Measurements from ENCODE around the gene HES3.
A peak's percentile ranks its signal among the peaks of the same experiment; 100 is the strongest.

HES3 gene

GRCh38 chr1:6245869-6246496 is 2.0 kb downstream of the HES3 start:
- DNase-seq (ENCODE audit: low spot score): peak; percentile 27

DNA sequence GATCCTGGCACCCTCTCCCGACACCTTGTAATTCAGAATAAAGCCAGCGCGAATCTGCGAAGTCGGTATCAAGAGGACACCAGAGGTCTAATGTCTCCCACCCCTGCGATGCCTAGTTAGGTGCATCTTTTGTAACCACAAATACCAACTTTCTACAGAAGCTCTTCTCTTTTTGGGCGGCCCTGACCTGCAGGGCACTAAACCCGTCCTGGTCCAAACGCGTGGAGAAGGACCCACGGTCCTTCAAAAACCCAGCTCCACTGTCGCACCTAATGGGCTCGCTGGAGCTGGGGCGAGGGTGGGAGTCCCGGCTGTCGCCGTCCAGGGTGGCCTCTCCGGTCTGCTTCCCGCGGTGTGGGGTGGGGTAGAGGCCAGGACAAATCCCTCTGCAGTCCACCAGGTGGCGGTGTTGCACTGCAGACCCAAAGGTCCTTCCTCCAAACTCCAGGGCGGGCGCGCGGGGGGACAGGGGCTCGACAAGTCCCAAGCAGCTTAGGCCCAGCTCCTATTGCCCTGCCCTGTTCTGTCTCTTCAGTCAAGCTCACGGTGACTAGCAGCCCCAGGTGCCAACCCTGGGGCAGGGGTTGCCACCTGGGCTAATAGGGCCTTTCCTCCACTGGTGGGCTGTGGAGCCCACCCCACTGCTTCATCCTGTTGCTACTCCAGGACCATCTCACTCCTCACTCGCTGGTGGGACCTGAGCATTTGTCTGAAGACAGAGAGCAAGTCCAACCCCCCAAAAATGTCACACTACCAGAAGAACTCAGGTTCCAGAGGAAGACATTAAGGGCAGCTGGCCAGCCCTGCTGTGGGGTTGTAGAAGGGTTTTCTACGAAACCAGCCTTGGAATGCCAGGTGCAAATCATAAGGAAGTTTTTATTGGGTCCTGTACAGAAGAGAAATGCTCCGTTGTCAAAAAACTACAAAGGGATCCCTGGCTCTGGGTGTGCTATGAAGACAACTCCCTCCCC is 2.8 kb downstream of the HES3 start:
- DNase-seq (ENCODE audit: low spot score): peak; percentile 73

GRCh38 chr1:6247651-6248050 is 3.7 kb downstream of the HES3 start:
- DNase-seq (ENCODE audit: low spot score): no peak

GRCh38 chr1:6248161-6248776 is 4.3 kb downstream of the HES3 start:
- DNase-seq (ENCODE audit: low spot score): no peak

- no peak for DNase-seq (ENCODE audit: low spot score)
These were observed 5.2 kb downstream of the HES3 start for GRCh38 chr1:6248932-6249738.

DNA sequence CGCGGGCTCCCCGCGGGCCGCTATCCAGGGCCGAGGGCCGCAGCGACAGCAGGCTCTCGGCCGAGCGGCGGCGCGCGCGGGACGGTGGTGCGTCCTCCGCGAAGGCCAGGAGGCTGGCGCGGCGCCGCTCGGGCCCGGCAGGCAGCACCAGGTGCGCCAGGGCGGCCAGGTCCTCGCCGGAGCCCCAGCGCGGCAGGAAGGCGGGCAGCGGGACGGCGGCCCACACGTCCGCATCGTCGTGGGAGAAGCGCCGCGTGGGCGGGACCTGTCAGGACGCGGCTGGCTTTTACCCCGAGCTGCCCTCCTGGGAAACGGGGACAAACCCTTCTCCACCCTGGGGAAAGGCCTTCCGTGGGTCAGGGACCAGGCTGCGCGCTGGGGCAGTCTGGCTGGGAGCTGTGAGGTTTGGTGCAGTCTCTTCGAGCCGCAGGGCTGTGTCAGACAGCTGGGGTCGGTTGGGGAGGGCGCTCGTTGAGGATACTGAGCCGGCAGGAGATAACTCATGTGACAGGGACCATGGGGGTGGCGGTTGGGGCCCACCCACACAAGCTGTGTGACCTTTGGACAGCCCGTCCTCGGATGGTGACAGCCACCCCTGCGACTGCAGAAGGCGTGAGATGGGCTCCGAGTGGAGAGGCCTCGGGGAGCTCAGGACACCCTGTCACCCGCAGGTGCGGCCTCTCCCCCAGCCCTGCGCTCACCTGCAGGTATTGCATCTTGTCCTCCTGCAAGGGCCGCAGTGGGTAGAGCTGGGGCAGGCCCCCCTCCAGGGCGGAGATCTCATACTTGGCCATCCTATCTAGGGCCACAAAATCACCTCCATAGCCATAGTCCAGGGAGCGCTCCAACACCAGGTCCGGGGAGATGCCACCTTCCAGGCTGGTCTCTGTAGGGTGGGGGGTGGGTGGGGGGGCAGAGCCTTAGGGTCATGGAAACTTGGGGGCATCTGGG is 6.0 kb downstream of the HES3 start:
- no peak for DNase-seq (ENCODE audit: low spot score)

- no peak for DNase-seq (ENCODE audit: low spot score)
These were observed 7.3 kb downstream of the HES3 start for GRCh38 chr1:6251233-6251632.

- DNase-seq (ENCODE audit: low spot score): no peak
These were observed 7.8 kb downstream of the HES3 start for GRCh38 chr1:6251681-6252373.

GRCh38 chr1:6252374-6252710 is 8.4 kb downstream of the HES3 start:
- no peak for DNase-seq (ENCODE audit: low spot score)

GRCh38 chr1:6253380-6253779 is 9.4 kb downstream of the HES3 start:
- no peak for DNase-seq (ENCODE audit: low spot score)

GRCh38 chr1:6254691-6255090 is 10.7 kb downstream of the HES3 start:
- DNase-seq (ENCODE audit: low spot score): no peak

DNA sequence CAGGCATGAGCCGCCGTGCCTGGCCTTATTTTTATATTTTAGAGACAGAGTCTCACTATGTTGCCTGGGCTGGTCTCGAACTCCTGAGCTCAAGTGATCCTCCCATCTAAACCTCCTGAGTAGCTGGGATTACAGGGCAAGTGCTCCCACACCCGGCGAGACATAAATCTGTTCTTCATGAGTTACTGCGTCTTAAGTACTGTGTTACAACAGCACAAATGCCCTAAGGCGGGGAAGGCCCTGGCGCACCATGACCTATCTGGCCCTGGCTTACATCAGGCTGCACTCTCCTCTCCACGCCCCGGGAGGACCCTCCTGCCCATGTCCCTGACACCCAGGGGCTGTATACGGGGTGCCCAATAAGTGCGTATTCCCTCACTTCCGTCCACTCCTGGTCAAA is 12.7 kb downstream of the HES3 start:
- DNase-seq (ENCODE audit: low spot score): no peak

GRCh38 chr1:6257541-6258069 is 13.6 kb downstream of the HES3 start:
- DNase-seq (ENCODE audit: low spot score): no peak

DNA sequence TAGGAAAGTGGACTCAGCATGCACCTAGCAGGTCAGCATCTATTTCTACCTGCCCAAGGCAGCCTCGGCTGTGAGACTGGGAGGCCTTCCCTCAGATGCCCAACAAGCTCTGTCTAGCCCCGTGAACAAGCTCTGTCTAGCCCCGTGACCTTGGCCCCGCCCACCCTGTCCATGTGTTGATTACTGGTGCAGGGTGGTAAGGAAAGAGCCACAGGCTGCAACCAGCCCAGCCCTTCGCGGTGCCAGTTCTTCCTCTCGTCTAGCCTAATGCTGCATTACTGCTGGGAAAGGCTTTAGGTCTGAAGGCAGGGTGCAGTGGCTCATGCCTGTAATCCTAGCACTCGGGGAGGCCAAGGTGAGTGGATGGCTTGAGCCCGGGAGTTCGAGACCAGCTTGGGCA is 14.7 kb downstream of the HES3 start:
- no peak for DNase-seq (ENCODE audit: low spot score)

- DNase-seq (ENCODE audit: low spot score): peak; percentile 71
These were observed 15.7 kb downstream of the HES3 start for GRCh38 chr1:6259491-6260362.

DNA sequence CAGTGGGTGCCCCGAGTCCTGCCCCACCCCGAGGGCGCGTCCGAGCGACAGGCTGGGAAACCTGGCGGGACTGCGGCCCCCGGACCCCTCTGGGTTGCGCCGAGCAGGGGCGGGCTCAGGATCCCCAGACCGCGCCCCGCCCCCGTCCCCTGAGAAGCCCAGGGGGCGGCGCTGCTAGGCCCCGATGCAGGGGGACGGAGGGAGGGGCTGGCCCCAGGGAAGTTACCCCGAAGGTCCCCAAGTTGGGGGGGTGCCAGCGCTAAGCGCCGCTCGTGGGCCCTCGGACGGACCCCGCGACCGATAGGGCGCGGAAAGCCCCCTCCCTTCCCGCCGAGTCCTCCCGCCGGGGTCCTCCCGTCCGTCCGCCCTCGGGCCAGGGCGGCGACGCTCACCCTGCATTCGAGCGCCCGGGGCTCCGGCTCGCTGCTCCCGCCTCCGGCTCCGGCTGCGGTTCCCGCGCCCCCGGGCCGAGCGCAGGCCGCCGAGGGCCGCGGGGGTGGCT is 16.5 kb downstream of the HES3 start:
- DNase-seq (ENCODE audit: low spot score): no peak

GRCh38 chr1:6260961-6261614 is 17.1 kb downstream of the HES3 start, which contains the start of gene GPR153:
TSS of gene GPR153 (minus strand) at chr1:6261098. CDS start at chr1:6254905, 6,193 bp downstream.
- peak; percentile 23 for DNase-seq (ENCODE audit: low spot score)

- DNase-seq (ENCODE audit: low spot score): no peak
These were observed 17.6 kb downstream of the HES3 start for GRCh38 chr1:6261615-6261995.
